Progenitor cell of endocrine pancreas (in vitro differentiated cells): ENCODE measurements around the gene FAM193A. TPM values are rescaled to one million over a fixed set of nuclear protein-coding genes. Genes with fewer than 3 reads are reported as not detected.

Experiments used
- DNase-seq: peaks from one replicate; pipeline ENCODE4 v3.0.0; 2021; ENCODE audit warnings: low spot score; ENCODE audit not compliant: unreplicated experiment
- H3K27ac Mint-ChIP-seq: 2 replicates; pipeline ENCODE4 v1.8.0; 2021; ENCODE audit warnings: mild to moderate bottlenecking, moderate library complexity, mixed read lengths
- H3K27me3 Mint-ChIP-seq: 2 replicates; pipeline ENCODE4 v1.8.0; 2021; ENCODE audit warnings: mixed read lengths
- H3K36me3 Mint-ChIP-seq: 2 replicates; pipeline ENCODE4 v1.8.0; 2022; ENCODE audit warnings: mixed read lengths; ENCODE audit not compliant: insufficient read depth
- H3K4me1 Mint-ChIP-seq: 2 replicates; pipeline ENCODE4 v1.8.0; 2021; ENCODE audit warnings: low read depth, mixed read lengths
- H3K4me3 Mint-ChIP-seq: 2 replicates; pipeline ENCODE4 v1.8.0; 2021; ENCODE audit warnings: low read depth, mild to moderate bottlenecking, moderate library complexity, mixed read lengths
- H3K9me3 Mint-ChIP-seq: 2 replicates; pipeline ENCODE4 v1.8.0; 2021; ENCODE audit warnings: low read depth, mixed read lengths
- CTCF ChIP-seq: fragments of 200-600 bp; sonication (generic); IDR thresholded peaks from one replicate; pipeline ENCODE4 v1.5.0; 2021; ENCODE audit warnings: antibody characterized with exemption, mild to moderate bottlenecking; ENCODE audit not compliant: unreplicated experiment
- total RNA-seq: library from RNA; stranded (reverse); gene quantifications from 2 replicates; pipeline ENCODE4 v1.2.1, GENCODE V29; 2021

Gene FAM193A
- total RNA-seq, 1 donor from 2014 or later: 53.4 TPM

- H3K36me3 Mint-ChIP-seq: no peaks in the 10 kb centered on the region
- H3K27ac Mint-ChIP-seq: no peak overlapping the region
- no peak for TF ChIP-seq CTCF
- H3K4me3 Mint-ChIP-seq: no peak overlapping the region
- peaks cover 5% of the 10 kb centered on the region for H3K4me1 Mint-ChIP-seq
- H3K9me3 Mint-ChIP-seq: no peaks in the 10 kb centered on the region
- no peak for DNase-seq
- H3K27me3 Mint-ChIP-seq: peaks cover 5% of the 10 kb centered on the region
Observed at GRCh38 chr4:2763511-2763967, 227.1 kb downstream of the FAM193A start.

GRCh38 chr4:2765832-2766526 lies 229.5 kb downstream of the FAM193A start:
- TF ChIP-seq CTCF: no peak
- DNase-seq: no peak
- peaks cover 2% of the 10 kb centered on the region for H3K4me1 Mint-ChIP-seq
- no peaks in the 10 kb centered on the region for H3K36me3 Mint-ChIP-seq
- H3K27ac Mint-ChIP-seq: no peak overlapping the region
- H3K9me3 Mint-ChIP-seq: no peaks in the 10 kb centered on the region
- peaks cover 9% of the 10 kb centered on the region for H3K27me3 Mint-ChIP-seq
- no peak overlapping the region for H3K4me3 Mint-ChIP-seq

GRCh38 chr4:2767046-2767704 lies 230.7 kb downstream of the FAM193A start:
- Mint-ChIP-seq H3K27ac (no peak overlapping the region), H3K27me3 (peaks cover 9% of the 10 kb centered on the region), H3K4me1 (no peaks in the 10 kb centered on the region), H3K36me3 (no peaks in the 10 kb centered on the region), H3K4me3 (no peak overlapping the region), H3K9me3 (no peaks in the 10 kb centered on the region)
- no peak for TF ChIP-seq CTCF
- DNase-seq: no peak

- H3K36me3 Mint-ChIP-seq: no peaks in the 10 kb centered on the region
- no peaks in the 10 kb centered on the region for H3K4me1 Mint-ChIP-seq
- H3K4me3 Mint-ChIP-seq: no peak overlapping the region
- DNase-seq: no peak
- no peak overlapping the region for H3K27ac Mint-ChIP-seq
- no peaks in the 10 kb centered on the region for H3K9me3 Mint-ChIP-seq
- peaks cover 9% of the 10 kb centered on the region for H3K27me3 Mint-ChIP-seq
- no peak for TF ChIP-seq CTCF
Observed at GRCh38 chr4:2767705-2768074, 231.2 kb downstream of the FAM193A start.

- peaks cover 9% of the 10 kb centered on the region for H3K27me3 Mint-ChIP-seq
- H3K4me3 Mint-ChIP-seq: no peak overlapping the region
- H3K9me3 Mint-ChIP-seq: no peaks in the 10 kb centered on the region
- no peak overlapping the region for H3K27ac Mint-ChIP-seq
- H3K36me3 Mint-ChIP-seq: no peaks in the 10 kb centered on the region
- no peaks in the 10 kb centered on the region for H3K4me1 Mint-ChIP-seq
- no peak for DNase-seq
- no peak for TF ChIP-seq CTCF
Observed at GRCh38 chr4:2768124-2768523, 231.7 kb downstream of the FAM193A start.
